ENCODE data around the gene FCN1.
"Not testable (repeated sequence)": the region's sequence is repeated elsewhere in the genome, so short reads cannot be mapped to it uniquely, and the experiment has no call there.

The FCN1 gene

GRCh38 chr9:134957165-134957944 lies 39.6 kb upstream of the FCN1 start:
- no peak for TF ChIP-seq POLR2AphosphoS5 (IDR thresholded peaks at IDR 0.05; ENCODE audit: borderline replicate concordance, low read depth, low read length)
- no peak for TF ChIP-seq EZH2 (IDR thresholded peaks at IDR 0.05)
- no peak for TF ChIP-seq FOXP2 (optimal IDR thresholded peaks at IDR 0.05; ENCODE audit: control extremely low read depth, extremely low read length, insufficient read depth)
- Histone ChIP-seq H3K9ac (ENCODE audit: insufficient read length) (no peak overlapping the region), H3K9me3 (ENCODE audit: low read depth, low read length) (no peaks in the 10 kb centered on the region), H3K36me3 (ENCODE audit: insufficient read depth, low read length) (no peaks in the 10 kb centered on the region), H3K27ac (no peak overlapping the region), H3K4me3 (no peak overlapping the region)
- no peak for DNase-seq (ENCODE audit: low read depth, low spot score)

GRCh38 chr9:134956387-134956786 lies 38.7 kb upstream of the FCN1 start:
- not testable (repeated sequence) for H3K9ac ChIP-seq (ENCODE audit: insufficient read length); H3K36me3 ChIP-seq (ENCODE audit: insufficient read depth, low read length); DNase-seq (ENCODE audit: low read depth, low spot score); H3K9me3 ChIP-seq (ENCODE audit: low read depth, low read length); H3K27ac ChIP-seq; H3K4me3 ChIP-seq

- no peak overlapping the region for H3K4me3 ChIP-seq
- no peaks in the 10 kb centered on the region for H3K9me3 ChIP-seq (ENCODE audit: low read depth, low read length)
- H3K9ac ChIP-seq (ENCODE audit: insufficient read length) = no peak overlapping the region
- TF ChIP-seq FOXP2 (optimal IDR thresholded peaks at IDR 0.05; ENCODE audit: control extremely low read depth, extremely low read length, insufficient read depth) = no peak
- no peak for TF ChIP-seq EZH2 (IDR thresholded peaks at IDR 0.05)
- no peak for TF ChIP-seq POLR2AphosphoS5 (IDR thresholded peaks at IDR 0.05; ENCODE audit: borderline replicate concordance, low read depth, low read length)
- no peak overlapping the region for H3K27ac ChIP-seq
- no peaks in the 10 kb centered on the region for H3K36me3 ChIP-seq (ENCODE audit: insufficient read depth, low read length)
- DNase-seq (ENCODE audit: low read depth, low spot score) = no peak
Observed at GRCh38 chr9:134955801-134956200, 38.1 kb upstream of the FCN1 start.

GRCh38 chr9:134955156-134955555 lies 37.4 kb upstream of the FCN1 start:
- Histone ChIP-seq H3K9me3 (ENCODE audit: low read depth, low read length) (no peaks in the 10 kb centered on the region), H3K27ac (no peak overlapping the region), H3K36me3 (ENCODE audit: insufficient read depth, low read length) (no peaks in the 10 kb centered on the region), H3K4me3 (no peak overlapping the region), H3K9ac (ENCODE audit: insufficient read length) (no peak overlapping the region)
- TF ChIP-seq EZH2 (IDR thresholded peaks at IDR 0.05) = no peak
- TF ChIP-seq FOXP2 (optimal IDR thresholded peaks at IDR 0.05; ENCODE audit: control extremely low read depth, extremely low read length, insufficient read depth) = no peak
- no peak for TF ChIP-seq POLR2AphosphoS5 (IDR thresholded peaks at IDR 0.05; ENCODE audit: borderline replicate concordance, low read depth, low read length)
- no peak for DNase-seq (ENCODE audit: low read depth, low spot score)

- H3K9me3 ChIP-seq (ENCODE audit: low read depth, low read length) = no peaks in the 10 kb centered on the region
- no peak for DNase-seq (ENCODE audit: low read depth, low spot score)
- H3K36me3 ChIP-seq (ENCODE audit: insufficient read depth, low read length) = no peaks in the 10 kb centered on the region
- H3K27ac ChIP-seq = no peak overlapping the region
- H3K4me3 ChIP-seq = no peak overlapping the region
- no peak overlapping the region for H3K9ac ChIP-seq (ENCODE audit: insufficient read length)
- TF ChIP-seq EZH2 (IDR thresholded peaks at IDR 0.05) (no peak), FOXP2 (optimal IDR thresholded peaks at IDR 0.05; ENCODE audit: control extremely low read depth, extremely low read length, insufficient read depth) (no peak), POLR2AphosphoS5 (IDR thresholded peaks at IDR 0.05; ENCODE audit: borderline replicate concordance, low read depth, low read length) (no peak)
Observed at GRCh38 chr9:134951994-134952393, 34.3 kb upstream of the FCN1 start.

- no peak overlapping the region for H3K9ac ChIP-seq (ENCODE audit: insufficient read length)
- no peak overlapping the region for H3K4me3 ChIP-seq
- no peaks in the 10 kb centered on the region for H3K9me3 ChIP-seq (ENCODE audit: low read depth, low read length)
- no peak for DNase-seq (ENCODE audit: low read depth, low spot score)
- no peaks in the 10 kb centered on the region for H3K36me3 ChIP-seq (ENCODE audit: insufficient read depth, low read length)
- TF ChIP-seq FOXP2 (optimal IDR thresholded peaks at IDR 0.05; ENCODE audit: control extremely low read depth, extremely low read length, insufficient read depth) = no peak
- no peak for TF ChIP-seq POLR2AphosphoS5 (IDR thresholded peaks at IDR 0.05; ENCODE audit: borderline replicate concordance, low read depth, low read length)
- TF ChIP-seq EZH2 (IDR thresholded peaks at IDR 0.05) = no peak
- no peak overlapping the region for H3K27ac ChIP-seq
Observed at GRCh38 chr9:134951461-134951860, 33.7 kb upstream of the FCN1 start.

GRCh38 chr9:134950386-134951210 lies 32.9 kb upstream of the FCN1 start:
- Histone ChIP-seq H3K36me3 (ENCODE audit: insufficient read depth, low read length) (no peaks in the 10 kb centered on the region), H3K4me3 (no peak overlapping the region), H3K9ac (ENCODE audit: insufficient read length) (no peak overlapping the region), H3K9me3 (ENCODE audit: low read depth, low read length) (no peaks in the 10 kb centered on the region), H3K27ac (no peak overlapping the region)
- DNase-seq (ENCODE audit: low read depth, low spot score) = no peak
- TF ChIP-seq FOXP2 (optimal IDR thresholded peaks at IDR 0.05; ENCODE audit: control extremely low read depth, extremely low read length, insufficient read depth) (no peak), EZH2 (IDR thresholded peaks at IDR 0.05) (no peak), POLR2AphosphoS5 (IDR thresholded peaks at IDR 0.05; ENCODE audit: borderline replicate concordance, low read depth, low read length) (no peak)

- no peak overlapping the region for H3K27ac ChIP-seq
- TF ChIP-seq FOXP2 (optimal IDR thresholded peaks at IDR 0.05; ENCODE audit: control extremely low read depth, extremely low read length, insufficient read depth) = no peak
- TF ChIP-seq EZH2 (IDR thresholded peaks at IDR 0.05) = no peak
- TF ChIP-seq POLR2AphosphoS5 (IDR thresholded peaks at IDR 0.05; ENCODE audit: borderline replicate concordance, low read depth, low read length) = no peak
- H3K9ac ChIP-seq (ENCODE audit: insufficient read length) = no peak overlapping the region
- H3K9me3 ChIP-seq (ENCODE audit: low read depth, low read length) = no peaks in the 10 kb centered on the region
- H3K36me3 ChIP-seq (ENCODE audit: insufficient read depth, low read length) = no peaks in the 10 kb centered on the region
- no peak for DNase-seq (ENCODE audit: low read depth, low spot score)
- no peak overlapping the region for H3K4me3 ChIP-seq
Observed at GRCh38 chr9:134949681-134950385, 32.1 kb upstream of the FCN1 start.

Data from SK-N-MC (cell line).